GM21786 (cell line): ENCODE measurements around the gene LY6G5C.

Experiments used
- ATAC-seq: cut with Tn5 transposase; IDR thresholded peaks from one replicate; pipeline ENCODE4 v1.9.1; 2021; ENCODE audit not compliant: unreplicated experiment

LY6G5C gene

DNA sequence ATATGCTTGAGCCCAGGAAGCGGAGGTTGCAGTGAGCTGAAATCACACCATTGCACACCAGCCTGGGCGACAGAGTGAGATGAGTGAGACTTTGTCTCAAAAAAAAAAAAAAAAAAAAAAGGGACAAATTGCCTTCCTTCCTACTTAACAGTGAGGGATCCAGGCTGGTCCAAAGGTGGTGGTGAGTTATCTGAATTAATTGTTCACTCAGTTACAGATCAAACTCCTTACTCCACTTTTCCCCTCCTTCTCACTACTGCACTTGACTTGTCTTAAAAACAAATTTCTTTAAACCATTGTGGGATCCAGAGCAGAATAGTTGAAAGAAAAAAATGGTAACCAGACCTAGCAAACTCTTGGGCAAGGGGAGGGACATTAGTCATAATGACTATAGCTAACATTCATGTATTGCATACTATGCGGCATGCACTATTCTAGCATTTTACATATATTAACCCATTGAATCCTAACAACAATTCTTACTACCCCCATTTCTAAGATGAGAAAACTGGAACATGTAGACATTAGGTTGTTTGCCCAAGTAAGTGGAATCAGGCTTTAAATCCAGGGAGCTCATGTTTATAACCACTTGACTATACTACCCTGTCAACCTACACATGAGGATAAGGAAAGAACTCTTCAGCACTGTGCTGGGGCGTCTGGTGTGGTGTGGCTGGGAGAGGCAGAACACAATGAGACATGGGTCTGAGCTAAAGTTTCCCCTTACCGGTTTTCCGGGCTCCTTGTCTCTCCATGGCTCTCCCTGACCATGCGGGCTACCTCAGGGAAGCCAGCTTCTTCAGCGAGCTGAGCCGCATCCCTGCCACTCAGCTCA is 17.5 kb downstream of the LY6G5C start:
- ATAC-seq = no peak

DNA sequence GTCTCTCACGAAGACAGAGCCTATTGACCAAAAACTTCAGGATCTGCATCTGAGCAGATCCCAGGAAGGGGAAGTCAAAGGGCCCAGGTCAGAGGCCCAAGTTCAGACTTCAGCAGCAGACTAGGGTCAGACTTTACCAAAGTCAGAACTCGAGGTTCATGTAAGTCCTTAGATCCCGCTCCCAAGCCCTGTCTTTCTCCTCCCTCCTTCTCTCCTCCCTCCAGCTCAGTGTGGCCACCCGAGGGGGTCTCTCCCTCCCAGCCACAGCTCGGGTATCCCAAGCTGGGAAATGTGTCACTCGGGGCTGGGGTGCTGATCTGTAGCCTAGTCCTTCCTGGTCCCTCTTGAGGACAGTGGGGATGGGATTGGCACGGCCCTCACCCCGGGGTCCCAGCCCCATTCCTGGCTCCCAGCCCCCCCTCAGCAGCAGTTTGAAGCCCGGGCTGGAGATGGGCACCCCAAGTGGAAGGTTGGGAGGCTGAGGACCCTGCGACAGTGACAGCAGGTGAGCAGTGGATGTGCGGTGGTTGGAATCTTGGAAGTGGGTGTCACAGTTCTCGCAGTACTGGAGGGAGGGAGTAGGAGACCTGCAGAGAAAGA is 18.6 kb downstream of the LY6G5C start:
- no peak for ATAC-seq

GRCh38 chr6:31661262-31662123 is 19.4 kb downstream of the LY6G5C start:
- no peak for ATAC-seq

GRCh38 chr6:31660381-31661261 is 20.2 kb downstream of the LY6G5C start, which contains the start of gene C6orf47:
Gene C6orf47, minus strand, starts transcription at chr6:31660778. Its CDS starts 831 bp downstream, at chr6:31659947.
- peak; percentile 49 for ATAC-seq

- no peak for ATAC-seq
These were observed 21.1 kb downstream of the LY6G5C start for GRCh38 chr6:31659649-31660380.

- ATAC-seq = no peak
These were observed 21.8 kb downstream of the LY6G5C start for GRCh38 chr6:31658983-31659648.

DNA sequence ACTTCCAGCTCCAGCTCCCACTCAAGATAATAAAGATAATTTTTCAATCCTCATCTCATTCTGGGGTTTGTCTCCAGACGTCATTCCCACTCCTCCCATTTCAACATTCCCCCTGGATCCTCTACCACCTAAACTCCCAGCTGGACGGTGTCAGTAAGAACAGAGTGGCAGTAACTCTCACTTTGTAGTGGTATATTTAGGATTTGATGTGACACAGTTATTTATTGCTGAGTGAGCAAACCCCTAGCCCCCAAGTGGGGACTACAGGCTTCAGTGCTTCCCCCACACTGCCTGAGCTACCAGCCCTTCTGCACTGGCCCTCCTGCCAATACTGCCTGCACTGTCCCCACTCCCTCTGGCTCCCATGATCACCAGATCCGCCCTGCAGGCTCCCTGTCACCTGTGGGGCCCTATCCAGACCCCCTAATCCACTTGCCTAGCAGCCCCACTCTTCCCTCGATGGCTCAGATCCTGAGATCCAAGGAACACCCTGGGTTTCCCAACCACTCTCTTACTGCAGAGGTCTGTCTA is 22.6 kb downstream of the LY6G5C start:
- no peak for ATAC-seq

DNA sequence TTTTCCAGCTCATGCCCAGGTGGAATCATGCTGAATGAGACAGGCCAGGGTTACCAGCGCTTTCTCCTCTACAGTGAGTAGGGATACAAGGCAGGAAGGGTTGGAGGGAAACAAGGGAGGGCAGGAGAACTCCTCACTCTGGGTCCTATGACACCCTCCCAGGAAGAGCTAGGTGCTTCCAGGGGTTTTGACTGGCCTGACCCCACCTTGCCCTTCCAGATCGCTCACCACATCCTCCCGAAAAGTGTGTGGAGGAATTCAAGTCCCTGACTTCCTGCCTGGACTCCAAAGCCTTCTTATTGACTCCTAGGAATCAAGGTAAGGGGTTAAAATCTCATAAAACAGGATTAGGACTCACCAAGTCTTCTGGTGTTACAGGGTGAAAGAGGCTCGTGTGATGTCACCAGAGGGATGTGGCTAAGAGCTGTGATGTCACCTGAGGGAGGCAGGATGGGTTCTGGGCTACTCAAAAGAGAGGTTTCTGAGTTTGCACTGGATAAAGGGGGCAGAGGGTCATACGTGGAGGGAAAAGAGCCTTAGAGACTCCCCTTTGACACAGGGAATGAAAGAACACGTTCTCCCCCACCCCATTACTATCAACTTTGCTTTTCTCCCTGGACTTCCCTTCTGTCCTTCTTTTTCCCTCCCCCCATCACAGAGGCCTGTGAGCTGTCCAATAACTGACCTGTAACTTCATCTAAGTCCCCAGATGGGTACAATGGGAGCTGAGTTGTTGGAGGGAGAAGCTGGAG is 23.3 kb downstream of the LY6G5C start:
- ATAC-seq = no peak

- no peak for ATAC-seq
These were observed 25.3 kb downstream of the LY6G5C start, which contains the start of gene APOM for GRCh38 chr6:31655349-31656237. Gene APOM, plus strand, starts transcription at chr6:31655894. Its CDS starts 73 bp downstream, at chr6:31655967.

GRCh38 chr6:31654574-31655348 is 26.1 kb downstream of the LY6G5C start:
- no peak for ATAC-seq

DNA sequence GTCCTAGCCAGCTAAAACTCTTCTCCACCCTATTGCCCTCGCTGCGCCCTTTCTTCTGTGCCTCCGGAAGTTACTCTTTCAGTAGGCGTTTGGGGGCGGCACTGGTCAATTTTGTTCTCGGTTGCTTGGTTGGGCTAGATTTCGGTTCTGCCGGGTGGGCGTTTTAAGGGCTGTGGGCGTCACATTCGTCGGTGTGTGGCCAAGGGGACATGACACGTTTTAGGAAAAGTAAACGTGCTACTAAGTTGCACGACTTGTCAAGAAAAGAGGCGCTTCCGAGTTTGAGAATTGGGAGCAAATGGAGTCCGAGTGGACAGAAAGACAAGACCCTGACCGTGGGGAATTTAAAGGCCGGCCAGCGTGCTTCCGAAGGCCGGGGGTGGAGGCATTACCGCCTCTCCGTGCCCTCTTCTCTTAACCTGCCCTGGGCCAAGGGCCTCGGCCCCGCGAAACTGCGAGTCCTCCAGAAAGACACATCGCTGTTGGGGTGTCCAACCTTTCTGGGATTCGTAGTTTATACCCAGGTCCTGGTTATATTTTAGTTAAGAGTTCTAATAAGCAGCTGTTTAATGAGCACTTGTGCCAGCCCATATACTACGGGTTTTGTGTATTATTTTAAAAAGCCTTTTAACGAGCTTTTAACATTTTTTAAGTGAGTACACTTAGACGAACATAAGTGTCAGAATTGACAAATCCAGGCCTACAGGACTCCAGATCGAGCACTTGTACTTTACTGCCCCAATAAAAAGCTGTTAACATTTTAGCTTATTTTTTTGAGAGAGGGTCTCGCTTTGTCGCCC is 27.7 kb downstream of the LY6G5C start:
- ATAC-seq = peak; percentile 57

DNA sequence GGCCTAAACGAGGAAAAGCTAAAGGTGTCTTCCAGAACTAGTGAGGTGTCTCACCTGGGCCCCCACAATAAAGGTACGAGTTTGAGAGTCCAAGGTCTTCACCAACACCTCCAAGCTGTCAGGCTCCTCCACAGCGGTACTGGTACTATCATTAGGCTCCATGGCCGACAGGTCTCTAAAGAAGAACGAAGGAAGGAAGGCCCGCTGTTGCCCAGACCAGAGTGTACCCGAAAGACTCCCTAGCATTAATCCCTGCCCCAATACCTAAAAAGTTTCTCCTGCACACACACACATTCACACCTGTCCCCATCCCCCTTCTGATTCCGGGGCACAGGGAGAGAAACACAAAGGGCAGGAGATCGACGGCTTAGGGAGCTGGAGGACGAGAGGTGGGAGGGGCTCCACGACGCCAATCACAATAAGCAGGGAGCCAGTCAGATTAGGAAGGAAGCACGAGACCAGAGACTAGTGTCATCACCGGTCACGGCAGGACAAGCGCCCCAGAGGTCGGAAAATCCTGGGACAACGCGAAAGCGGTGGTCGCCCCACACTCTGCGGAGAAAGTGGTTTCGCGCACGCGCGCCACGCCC is 29.2 kb downstream of the LY6G5C start:
- peak; percentile 26 for ATAC-seq

GRCh38 chr6:31645325-31645724 is 35.5 kb downstream of the LY6G5C start:
- ATAC-seq = no peak

- no peak for ATAC-seq
These were observed 36.9 kb downstream of the LY6G5C start for GRCh38 chr6:31643818-31644454.
